ENCODE measurements around the gene SFXN5.

Gene SFXN5

GRCh38 chr2:72925328-72925943 lies 146.1 kb downstream of the SFXN5 start:
- FAIRE-seq (no peak), DNase-seq (ENCODE audit: low spot score) (no peak)

DNA sequence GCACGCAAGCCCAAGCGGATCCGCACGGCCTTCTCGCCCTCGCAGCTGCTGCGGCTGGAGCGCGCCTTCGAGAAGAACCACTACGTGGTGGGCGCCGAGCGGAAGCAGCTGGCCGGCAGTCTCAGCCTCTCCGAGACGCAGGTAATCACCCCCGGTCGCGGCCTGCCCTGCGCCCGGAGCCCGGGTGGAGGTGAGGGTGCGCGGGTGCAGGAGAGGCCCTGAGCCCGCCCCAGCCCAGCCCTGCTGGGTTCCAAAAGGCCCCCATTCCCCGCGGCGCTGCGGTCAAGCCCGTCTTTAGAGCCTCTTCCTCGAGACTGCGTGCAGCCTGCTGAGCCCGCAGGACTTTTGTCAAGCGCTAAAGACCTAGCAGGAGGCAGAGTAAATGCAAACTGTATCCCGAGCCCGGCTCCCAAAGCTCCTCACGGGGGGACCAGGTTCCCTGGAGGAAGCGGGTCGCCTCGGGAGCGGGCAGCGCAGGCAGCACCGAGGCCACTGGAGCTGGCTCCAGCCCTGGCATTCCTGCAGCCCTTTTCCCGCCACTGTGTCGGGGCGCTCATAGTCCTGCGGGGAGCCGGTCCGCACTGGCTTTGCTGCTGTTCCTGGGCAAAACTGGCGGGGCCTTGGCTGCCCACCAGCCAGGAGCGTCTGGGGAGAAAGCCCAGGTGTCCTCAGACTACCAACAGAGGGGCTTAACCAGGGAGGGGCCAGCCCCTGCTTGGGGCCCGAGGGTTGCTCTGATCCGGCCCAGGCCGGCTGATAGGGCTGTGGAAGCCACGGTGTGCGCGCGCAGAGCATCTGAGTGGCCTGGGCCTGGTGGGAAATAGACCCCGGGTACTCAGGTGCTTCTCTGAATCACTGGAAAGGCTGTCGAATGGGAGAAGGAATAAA lies 146.9 kb downstream of the SFXN5 start:
- DNase-seq (ENCODE audit: low spot score) (no peak), FAIRE-seq (no peak)

DNA sequence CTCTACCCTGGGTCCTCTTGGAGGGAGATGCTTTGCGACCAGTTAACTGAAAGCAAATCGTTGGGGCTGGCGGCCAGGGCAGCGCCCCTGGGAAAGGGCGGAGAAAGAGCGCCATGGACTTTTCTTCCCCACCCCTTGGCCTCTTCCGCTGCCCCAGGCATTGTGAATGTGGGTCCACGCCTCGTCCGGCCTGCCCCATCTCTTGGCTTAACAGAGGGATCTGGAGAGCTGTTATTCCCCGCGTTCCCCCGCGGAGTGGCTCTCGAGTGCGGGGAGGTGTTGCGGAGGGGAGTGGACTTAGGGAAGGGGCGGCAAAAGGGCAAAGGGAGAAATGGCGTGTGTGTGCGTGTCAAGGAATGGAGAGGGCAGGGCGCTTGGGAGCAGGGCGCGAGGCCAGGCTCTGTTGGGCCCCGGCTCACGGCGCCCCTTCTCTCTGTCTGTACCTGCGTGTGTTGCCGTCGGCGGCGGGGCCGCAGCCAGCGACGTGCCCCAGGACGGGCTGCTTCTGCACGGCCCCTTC lies 147.6 kb downstream of the SFXN5 start:
- FAIRE-seq (no peak), DNase-seq (ENCODE audit: low spot score) (no peak)

DNA sequence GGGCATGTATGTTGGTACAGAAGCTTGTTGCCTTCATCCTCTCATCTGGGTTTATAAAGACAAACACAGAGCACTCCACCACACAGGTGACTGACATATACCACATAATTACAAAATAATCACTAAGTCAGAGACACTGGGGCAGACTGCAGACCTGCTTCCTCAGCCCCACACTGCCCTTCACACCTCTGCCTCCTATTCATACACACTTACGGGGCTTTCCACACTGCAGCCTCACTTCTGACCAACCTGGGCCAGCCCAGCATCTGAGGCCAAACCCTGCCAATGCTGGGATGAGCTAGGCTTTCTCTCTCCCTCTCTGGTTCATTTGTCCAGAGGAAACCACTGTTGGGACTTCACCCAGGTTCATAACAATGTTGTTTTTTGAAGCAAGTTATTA lies 149.7 kb downstream of the SFXN5 start:
- FAIRE-seq (no peak), DNase-seq (ENCODE audit: low spot score) (no peak)

DNA sequence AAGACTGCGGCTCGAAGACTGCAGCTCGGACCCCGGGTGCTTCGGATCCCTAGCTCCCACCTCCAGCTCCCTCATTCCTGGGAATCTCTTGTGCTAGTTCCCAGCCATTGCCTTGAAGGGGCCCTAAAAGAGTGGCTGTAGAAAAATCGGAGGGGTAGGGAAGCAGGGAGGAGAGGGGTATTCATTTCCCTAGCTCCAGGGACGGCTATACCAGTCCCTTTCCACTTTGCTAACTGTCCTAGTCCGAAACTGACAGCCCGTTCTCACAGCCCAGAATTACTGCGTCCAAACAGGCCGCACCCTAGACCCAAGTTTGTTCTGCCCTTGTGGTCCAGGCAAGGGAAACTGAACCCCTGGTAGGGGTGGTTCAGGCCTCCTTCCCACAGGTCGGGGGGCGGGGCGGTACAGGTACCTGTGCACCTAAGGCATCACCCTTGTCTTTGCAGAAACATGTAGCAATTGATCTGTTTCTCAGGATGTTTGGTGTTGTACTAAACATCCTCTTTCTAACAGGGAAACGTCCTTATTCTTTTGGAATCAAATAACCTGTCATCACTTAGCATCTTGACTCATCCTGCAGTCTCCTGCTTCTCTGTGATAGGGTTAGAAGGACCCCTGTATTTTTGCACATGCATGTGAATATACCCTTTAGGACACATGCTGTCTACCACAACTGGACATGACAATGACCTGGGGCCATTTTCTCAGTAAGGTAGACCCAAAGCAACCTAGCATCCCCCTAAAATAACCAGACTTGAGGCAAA lies 150.2 kb downstream of the SFXN5 start:
- no peak for FAIRE-seq
- no peak for DNase-seq (ENCODE audit: low spot score)

DNA sequence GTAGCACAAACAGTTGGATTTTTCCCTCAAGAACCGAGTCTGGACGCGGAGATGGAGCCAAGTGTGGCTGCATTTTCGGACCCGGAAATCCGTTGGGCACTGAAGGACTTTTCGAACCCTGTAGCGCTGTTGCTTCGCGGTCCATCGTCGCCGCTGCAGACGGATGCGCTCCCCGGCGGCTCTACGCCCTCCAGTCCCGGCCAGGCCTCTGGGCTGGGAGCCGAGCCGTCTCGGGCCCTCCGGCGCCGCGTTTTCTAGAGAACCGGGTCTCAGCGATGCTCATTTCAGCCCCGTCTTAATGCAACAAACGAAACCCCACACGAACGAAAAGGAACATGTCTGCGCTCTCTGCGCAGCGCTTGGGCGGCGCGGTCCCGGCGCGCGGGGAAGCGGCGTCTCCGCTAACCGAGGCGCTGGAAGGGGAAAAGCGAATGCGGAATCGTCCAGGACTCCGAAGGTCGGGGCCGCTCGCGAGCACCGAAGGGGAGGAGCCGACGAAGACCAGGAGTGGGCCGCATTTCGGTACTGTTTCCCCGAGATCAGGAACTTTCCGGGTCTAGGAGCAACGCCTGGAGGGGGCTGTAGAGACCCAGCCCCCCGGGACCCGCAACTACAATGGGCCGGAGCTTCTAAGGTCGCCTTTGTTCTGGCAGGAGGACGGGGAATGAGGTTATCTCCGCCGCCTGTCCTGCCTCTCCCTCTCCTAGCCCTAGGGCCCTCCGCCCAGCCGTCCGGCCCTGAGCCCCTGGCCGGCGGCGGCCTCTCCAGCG lies 151.0 kb downstream of the SFXN5 start:
- DNase-seq (ENCODE audit: low spot score), result no peak
- FAIRE-seq, result no peak

GRCh38 chr2:72919414-72920317 lies 151.8 kb downstream of the SFXN5 start:
- DNase-seq (ENCODE audit: low spot score) (no peak), FAIRE-seq (no peak)

DNA sequence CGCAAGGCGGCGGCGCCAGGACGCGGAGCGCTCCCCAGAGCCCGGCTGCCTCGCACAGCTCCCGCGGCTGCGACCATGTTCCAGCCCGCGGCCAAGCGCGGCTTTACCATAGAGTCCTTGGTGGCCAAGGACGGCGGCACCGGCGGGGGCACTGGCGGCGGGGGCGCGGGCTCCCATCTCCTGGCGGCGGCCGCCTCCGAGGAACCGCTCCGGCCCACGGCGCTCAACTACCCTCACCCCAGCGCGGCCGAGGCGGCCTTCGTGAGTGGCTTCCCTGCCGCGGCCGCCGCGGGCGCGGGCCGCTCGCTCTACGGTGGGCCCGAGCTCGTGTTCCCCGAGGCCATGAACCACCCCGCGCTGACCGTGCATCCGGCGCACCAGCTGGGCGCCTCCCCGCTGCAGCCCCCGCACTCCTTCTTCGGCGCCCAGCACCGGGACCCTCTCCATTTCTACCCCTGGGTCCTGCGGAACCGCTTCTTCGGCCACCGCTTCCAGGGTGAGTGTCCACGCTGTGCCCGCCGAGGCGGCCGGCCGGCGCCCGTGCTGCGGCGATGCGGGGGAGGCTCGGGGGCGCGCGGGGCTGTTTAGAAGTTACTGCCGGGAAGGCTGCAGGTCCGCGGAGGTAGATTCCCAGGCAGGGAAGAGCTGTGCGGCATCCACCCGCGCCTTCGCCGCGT lies 153.5 kb downstream of the SFXN5 start:
- no peak for DNase-seq (ENCODE audit: low spot score)
- no peak for FAIRE-seq

DNA sequence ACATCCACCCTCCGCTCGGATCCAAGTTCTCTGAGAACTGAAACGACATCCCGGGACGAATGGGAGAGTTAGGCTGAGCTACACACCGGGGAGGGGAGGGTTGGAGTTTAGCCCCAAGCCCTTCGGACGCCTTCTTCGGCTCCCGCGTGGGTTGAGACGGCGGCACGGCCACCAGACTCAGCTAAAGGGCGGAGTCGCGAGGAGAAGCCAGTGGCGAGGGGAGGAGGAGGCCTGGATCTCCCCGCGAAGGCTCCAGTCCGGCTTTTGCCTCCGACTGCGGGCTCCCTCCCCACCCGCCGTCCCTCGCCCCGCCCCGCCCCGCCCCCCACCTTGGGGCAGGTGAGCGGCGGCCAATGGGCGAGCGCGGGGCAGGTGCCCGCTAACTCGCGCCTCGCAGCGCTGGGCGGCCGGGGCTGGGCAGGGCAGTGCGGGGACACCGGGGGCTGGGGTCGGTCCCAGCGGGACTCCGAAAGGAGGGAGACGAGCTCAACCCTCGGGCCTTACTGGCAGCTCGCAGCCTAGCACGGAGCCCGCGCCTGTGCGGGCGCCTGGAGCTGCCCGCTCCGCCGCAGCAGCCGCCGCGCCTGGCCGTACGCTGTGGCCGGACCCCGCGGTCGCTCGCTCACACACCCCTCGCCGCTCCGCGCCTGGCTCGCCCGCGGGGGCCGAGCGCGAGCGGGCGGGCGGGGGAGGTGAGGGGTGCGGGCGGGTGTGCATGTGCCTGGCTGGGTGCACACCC lies 154.2 kb downstream of the SFXN5 start, which contains the start of gene EMX1:
TSS of gene EMX1 (plus strand) at position 382 of the 739 bp plus-strand sequence. CDS start at position 716, 334 bp downstream.
- DNase-seq (ENCODE audit: low spot score), result no peak

DNA sequence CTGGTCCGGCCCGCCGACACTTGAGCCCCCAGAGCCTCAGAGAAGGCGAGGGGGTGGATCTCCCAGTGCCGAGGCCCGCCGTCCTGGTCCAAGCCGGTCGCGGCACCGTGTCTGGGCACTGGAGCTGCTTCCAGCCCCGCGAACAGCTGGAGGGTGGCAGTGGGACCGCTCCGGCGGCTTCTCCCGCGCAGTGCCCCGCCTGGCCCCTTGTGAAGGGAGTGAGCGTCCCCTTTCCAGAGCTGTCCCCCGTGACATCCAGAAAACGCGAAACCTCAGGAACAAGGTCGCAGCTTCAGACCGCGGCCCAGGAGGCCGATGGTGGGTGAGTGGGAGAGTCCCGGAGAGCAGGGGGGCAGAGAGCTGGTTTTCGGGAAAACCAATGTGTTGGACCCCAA lies 154.8 kb downstream of the SFXN5 start:
- FAIRE-seq, result no peak
- no peak for DNase-seq (ENCODE audit: low spot score)

More for the DNA sequence above, 154.2 kb downstream of the SFXN5 start, which contains the start of gene EMX1:
- FAIRE-seq, result no peak

- no peak for DNase-seq (ENCODE audit: low spot score)
- no peak for FAIRE-seq
Observed at GRCh38 chr2:72915907-72916742, 155.4 kb downstream of the SFXN5 start.

GRCh38 chr2:72915320-72915906 lies 156.1 kb downstream of the SFXN5 start:
- no peak for FAIRE-seq
- no peak for DNase-seq (ENCODE audit: low spot score)

- DNase-seq (ENCODE audit: low spot score), result no peak
- no peak for FAIRE-seq
Observed at GRCh38 chr2:72914589-72915319, 156.8 kb downstream of the SFXN5 start.

- no peak for FAIRE-seq
- DNase-seq (ENCODE audit: low spot score), result no peak
Observed at GRCh38 chr2:72914206-72914559, 157.3 kb downstream of the SFXN5 start.

DNA sequence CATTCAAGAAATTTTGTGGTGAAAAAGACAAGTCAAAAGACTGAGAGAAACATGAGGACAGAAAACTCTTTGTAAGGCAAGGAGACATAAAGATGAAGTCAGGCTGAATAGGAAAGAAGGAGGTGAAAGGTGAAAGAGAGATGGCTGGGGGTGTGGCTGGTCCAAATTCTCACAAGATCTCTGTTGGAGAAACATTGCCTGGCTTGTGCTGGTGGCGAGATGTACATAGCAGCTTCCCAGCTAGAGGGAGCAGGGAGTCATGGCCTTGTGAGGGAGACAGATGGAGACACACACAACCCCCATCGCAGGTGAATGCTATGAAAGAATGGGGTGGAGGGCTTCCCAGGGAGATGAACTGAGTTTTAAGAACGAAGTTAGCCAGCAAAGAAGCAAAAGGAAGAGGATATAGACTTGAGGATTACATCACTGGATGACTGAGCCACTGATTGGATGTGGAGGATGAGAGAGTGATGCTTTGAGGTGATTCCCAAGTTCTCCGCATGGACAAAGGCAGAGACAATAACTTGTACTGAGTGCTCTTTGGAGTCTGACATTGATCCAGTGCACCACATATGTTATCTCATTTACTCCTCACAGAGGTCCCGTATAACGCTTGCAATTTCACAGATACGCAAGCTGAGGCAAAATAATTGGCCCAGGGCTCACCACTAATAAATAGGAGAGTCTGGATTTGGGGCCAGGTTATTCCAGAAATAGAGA lies 157.9 kb downstream of the SFXN5 start:
- FAIRE-seq (no peak), DNase-seq (ENCODE audit: low spot score) (no peak)

- no peak for FAIRE-seq
Observed at GRCh38 chr2:72911256-72911655, 160.3 kb downstream of the SFXN5 start.

More at GRCh38 chr2:72911256-72911655, 160.3 kb downstream of the SFXN5 start:
- DNase-seq (ENCODE audit: low spot score), result peak; percentile 15
